HUES6 (cell line): ENCODE data around the gene CRYL1.

ENCODE experiments used
- H3K27ac ChIP-seq: 2 replicates; pipeline ENCODE4 v1.7.0; 2013; ENCODE audit warnings: low read depth, mild to moderate bottlenecking, low read length, inconsistent platforms
- H3K27me3 ChIP-seq: 2 replicates; pipeline ENCODE4 v1.6.1; 2013; ENCODE audit warnings: low read length; ENCODE audit not compliant: control insufficient read depth, insufficient read depth
- H3K36me3 ChIP-seq: 2 replicates; pipeline ENCODE4 v1.6.1; 2013; ENCODE audit warnings: low read length; ENCODE audit not compliant: control insufficient read depth, insufficient read depth
- H3K4me1 ChIP-seq: 2 replicates; pipeline ENCODE4 v1.6.1; 2013; ENCODE audit warnings: low read length; ENCODE audit not compliant: control insufficient read depth, insufficient read depth
- H3K4me3 ChIP-seq: 2 replicates; pipeline ENCODE4 v1.5.1; 2013; ENCODE audit warnings: low read depth, low read length
- H3K9ac ChIP-seq: one replicate; pipeline ENCODE4 v1.6.1; 2013; ENCODE audit warnings: mild to moderate bottlenecking, low read length
- H3K9me3 ChIP-seq: 2 replicates; pipeline ENCODE4 v1.6.1; 2013; ENCODE audit warnings: low read depth, low read length; ENCODE audit not compliant: control insufficient read depth, insufficient read depth

Gene CRYL1

DNA sequence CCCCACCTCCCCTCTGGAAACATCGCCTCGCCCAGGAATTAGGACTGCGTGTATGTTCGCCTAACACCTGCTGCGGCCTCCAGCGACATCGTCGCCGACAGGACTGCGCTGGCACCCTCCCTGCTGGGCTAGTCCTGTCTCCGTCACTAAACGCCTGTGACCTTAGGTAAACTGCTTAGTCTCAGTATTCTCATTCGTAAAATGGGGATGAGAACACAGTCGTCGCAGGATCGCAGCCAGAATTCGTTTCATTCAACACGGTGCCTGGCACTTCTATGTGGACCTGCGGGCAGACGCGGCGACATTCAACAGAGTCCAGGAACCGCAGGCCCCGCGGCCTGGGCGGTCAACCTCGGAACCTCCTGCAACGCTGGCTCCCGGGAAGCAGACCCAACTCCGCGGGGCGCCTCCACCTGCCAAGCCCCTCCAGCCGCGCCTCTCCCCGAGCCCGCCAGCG is 485 bp downstream of the CRYL1 start:
- Histone ChIP-seq H3K27ac (no peak overlapping the region), H3K27me3 (peaks cover 64% of the 10 kb centered on the region), H3K36me3 (no peaks in the 10 kb centered on the region), H3K9ac (peak overlapping the region; percentile 42), H3K9me3 (no peaks in the 10 kb centered on the region), H3K4me1 (peaks cover 17% of the 10 kb centered on the region), H3K4me3 (peak overlapping the region; percentile 66)

DNA sequence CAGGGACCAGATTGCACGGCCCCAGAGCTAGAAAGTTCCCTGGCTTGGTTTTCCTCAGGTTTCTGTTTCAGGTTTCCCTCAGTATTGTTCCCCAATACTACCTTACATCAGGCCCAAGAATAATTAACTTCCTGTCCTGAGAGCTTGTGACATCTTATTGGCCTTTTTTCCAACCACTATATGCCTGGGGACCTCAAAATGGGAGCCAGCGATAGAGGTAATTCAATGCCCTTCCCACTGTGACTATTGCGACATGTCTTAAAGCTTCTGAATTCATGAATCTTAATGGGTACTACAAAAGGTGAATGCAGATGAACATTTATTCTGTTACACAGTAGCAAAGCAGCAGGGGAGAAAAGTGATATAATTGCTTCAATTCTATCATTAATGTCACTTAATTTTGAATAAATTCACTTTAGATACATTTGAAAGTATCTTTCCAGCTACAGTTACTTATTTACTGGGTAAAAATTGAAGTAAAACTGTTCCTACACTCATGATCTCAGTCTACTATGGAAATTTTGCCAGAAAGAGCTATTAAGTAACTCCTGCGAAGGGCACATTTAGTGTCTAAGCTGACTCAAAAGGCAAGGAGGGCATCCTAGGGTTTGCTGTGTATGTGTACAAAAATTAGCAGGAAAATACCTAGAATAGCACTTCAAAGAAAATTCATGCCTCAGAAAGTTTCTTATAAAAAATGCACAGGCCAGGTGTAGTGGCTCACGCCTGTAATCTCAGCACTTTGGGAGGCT is 4.1 kb downstream of the CRYL1 start:
- no peak overlapping the region for H3K27ac ChIP-seq
- no peaks in the 10 kb centered on the region for H3K36me3 ChIP-seq
- H3K27me3 ChIP-seq: peaks cover 29% of the 10 kb centered on the region
- H3K4me3 ChIP-seq: no peak overlapping the region
- H3K4me1 ChIP-seq: peaks cover 13% of the 10 kb centered on the region; the same call in 1 of the 2 replicates
- no peak overlapping the region for H3K9ac ChIP-seq
- no peaks in the 10 kb centered on the region for H3K9me3 ChIP-seq

DNA sequence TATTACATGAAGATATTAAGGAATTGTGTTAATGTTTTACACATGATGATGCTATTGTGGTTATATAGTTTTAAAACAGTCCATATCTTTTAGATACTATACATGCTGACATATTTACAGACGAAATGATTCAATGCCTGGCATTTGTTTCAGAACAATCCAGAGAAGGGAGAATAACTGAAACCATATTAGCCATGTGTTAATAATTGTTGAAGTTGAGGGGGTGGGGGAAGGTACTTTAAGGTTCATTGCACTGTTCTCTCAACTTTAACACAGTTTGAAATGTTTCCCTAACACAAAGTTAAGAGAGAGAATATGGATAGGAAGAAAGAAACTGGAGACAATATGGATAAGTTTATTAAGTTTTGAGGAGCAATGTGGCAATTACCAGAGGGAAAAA is 5.8 kb downstream of the CRYL1 start:
- H3K27ac ChIP-seq: no peak overlapping the region
- H3K27me3 ChIP-seq: peaks cover 12% of the 10 kb centered on the region; the same call in 1 of the 2 replicates
- H3K36me3 ChIP-seq: no peaks in the 10 kb centered on the region
- no peak overlapping the region for H3K9ac ChIP-seq
- no peaks in the 10 kb centered on the region for H3K9me3 ChIP-seq
- no peak overlapping the region for H3K4me3 ChIP-seq
- H3K4me1 ChIP-seq: 0 out of 2 replicates have a peak, but pooled peaks cover 4% of the 10 kb centered on the region

DNA sequence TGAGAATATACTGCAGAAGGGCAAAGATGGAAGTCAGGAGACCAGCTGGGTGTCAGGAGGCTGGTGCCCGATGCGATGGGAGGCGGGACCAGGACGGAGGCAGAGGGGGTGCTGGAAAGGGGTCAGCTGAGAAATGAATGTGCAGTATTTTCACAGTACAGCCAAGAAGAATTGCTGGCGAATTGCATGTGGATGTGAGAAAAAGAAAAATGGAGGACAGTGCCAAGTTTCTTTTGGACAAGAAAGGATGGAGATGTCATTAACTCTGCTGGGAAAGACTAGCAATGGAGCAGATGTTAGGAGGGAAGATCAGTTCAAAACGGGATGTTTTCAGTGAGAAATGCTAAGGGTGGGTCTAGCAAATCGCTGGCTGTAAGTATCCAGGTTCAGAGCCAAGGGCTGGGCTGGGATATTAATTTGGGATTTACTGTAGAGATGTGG is 7.0 kb downstream of the CRYL1 start:
- H3K9me3 ChIP-seq: no peaks in the 10 kb centered on the region
- 0 out of 2 replicates have a peak, but pooled peaks cover 1% of the 10 kb centered on the region for H3K4me1 ChIP-seq
- no peaks in the 10 kb centered on the region for H3K36me3 ChIP-seq
- H3K27ac ChIP-seq: no peak overlapping the region
- H3K9ac ChIP-seq: no peak overlapping the region
- H3K27me3 ChIP-seq: peaks cover 2% of the 10 kb centered on the region; the same call in 1 of the 2 replicates
- H3K4me3 ChIP-seq: no peak overlapping the region

DNA sequence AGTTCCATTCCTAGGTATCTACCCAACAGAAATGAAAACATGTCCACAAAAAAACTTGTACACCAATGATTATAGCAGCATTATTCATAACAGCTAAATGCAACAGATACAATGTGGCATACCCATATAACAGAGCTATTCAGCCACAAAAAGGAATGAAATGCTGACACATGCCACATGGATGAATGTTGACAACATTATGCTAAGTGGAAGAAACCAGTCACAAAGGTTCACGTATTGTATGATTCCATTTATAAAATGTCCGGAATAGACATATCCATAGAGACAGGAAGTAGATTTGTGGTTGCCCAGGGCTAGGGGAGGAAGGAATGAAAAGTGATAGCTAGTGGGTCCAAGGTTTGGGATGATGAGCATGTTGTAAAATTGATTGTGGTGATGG is 10.8 kb downstream of the CRYL1 start:
- H3K27ac ChIP-seq: no peak overlapping the region
- H3K9me3 ChIP-seq: no peaks in the 10 kb centered on the region
- H3K36me3 ChIP-seq: no peaks in the 10 kb centered on the region
- peaks cover 14% of the 10 kb centered on the region for H3K4me1 ChIP-seq
- no peaks in the 10 kb centered on the region; the same call in 1 of the 2 replicates for H3K27me3 ChIP-seq
- no peak overlapping the region for H3K4me3 ChIP-seq
- H3K9ac ChIP-seq: no peak overlapping the region

DNA sequence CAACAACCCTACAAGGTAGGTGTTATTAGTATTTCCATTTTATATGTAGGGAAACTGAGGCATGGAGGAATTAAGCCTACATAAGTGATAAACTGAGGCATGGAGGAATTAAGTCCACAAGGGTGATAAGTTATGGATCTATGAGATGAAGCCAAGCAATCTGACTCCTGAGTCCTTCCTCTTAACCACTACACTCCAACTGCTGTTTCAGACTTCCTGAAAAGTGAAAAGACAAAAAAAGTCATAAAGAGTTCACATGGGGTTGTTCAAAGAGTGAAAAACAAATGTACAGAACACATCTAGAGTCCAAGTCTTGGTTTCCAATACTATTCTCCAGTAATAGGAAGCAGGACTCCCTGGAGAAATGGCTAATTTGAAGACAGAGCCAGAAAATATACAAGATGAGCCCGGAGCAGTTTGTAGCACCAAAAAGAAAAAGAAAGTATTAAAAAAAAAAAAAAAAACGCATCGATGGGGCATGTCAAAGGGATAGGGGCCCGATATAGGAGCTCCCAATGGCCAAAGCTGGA is 12.1 kb downstream of the CRYL1 start:
- no peak overlapping the region for H3K27ac ChIP-seq
- no peak overlapping the region for H3K9ac ChIP-seq
- H3K4me1 ChIP-seq: peaks cover 14% of the 10 kb centered on the region
- no peak overlapping the region for H3K4me3 ChIP-seq
- no peaks in the 10 kb centered on the region; the same call in 1 of the 2 replicates for H3K27me3 ChIP-seq
- H3K9me3 ChIP-seq: no peaks in the 10 kb centered on the region
- no peaks in the 10 kb centered on the region for H3K36me3 ChIP-seq

DNA sequence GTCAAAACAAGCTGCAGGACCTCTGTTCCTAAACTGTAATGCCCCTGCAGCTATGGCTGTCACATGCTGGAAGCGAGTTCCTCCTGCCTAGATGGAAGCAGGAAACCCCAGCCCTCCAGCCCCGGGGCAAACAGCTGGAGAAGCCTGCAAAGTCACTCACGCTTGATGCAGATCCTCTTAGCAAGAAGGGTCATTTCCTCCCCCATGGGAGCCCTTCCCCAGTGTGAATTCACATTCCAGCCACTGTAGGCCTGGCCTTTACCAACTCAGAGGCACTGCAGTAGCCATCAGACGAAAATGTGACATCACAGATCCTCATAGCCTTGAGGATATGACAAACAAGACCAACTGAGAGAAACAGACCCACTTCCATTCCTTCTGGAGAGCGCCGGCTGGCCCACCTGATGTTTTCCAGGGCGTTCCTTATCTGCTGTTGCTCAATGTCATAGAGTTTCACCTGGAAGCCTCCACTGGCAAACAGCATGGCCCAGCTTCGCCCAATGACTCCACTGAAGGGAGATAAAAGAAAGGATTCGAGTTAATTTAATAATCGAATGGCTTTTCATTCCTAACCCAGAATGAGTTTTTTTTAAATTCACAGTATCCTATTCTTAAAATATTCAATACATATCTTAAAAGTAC is 13.5 kb downstream of the CRYL1 start:
- Histone ChIP-seq H3K4me1 (peaks cover 14% of the 10 kb centered on the region), H3K27me3 (no peaks in the 10 kb centered on the region), H3K9ac (no peak overlapping the region), H3K36me3 (no peaks in the 10 kb centered on the region), H3K9me3 (no peaks in the 10 kb centered on the region), H3K27ac (no peak overlapping the region; the same call in 1 of the 2 replicates), H3K4me3 (no peak overlapping the region)

DNA sequence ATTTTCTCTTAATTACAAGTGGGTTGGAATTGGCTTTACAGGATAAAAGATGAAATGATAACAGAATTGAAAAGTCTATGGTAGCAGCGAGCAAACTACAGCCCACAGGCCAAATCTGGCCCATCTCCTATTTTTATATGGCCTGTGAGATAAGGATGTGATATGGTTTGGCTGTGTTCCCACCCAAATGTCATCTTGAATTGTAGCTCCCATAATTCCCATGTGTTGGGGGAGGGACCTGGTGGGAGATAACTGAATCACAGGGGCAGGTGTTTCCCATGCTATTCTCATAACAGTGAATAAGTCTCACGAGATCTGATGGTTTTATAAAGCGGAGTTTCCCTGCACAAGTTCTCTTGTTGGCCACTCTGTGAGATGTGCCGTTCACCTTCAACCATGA is 19.0 kb downstream of the CRYL1 start:
- no peak overlapping the region for H3K9ac ChIP-seq
- H3K4me1 ChIP-seq: peaks cover 3% of the 10 kb centered on the region
- no peaks in the 10 kb centered on the region for H3K36me3 ChIP-seq
- no peaks in the 10 kb centered on the region for H3K9me3 ChIP-seq
- no peak overlapping the region for H3K27ac ChIP-seq
- no peak overlapping the region for H3K4me3 ChIP-seq
- no peaks in the 10 kb centered on the region for H3K27me3 ChIP-seq

DNA sequence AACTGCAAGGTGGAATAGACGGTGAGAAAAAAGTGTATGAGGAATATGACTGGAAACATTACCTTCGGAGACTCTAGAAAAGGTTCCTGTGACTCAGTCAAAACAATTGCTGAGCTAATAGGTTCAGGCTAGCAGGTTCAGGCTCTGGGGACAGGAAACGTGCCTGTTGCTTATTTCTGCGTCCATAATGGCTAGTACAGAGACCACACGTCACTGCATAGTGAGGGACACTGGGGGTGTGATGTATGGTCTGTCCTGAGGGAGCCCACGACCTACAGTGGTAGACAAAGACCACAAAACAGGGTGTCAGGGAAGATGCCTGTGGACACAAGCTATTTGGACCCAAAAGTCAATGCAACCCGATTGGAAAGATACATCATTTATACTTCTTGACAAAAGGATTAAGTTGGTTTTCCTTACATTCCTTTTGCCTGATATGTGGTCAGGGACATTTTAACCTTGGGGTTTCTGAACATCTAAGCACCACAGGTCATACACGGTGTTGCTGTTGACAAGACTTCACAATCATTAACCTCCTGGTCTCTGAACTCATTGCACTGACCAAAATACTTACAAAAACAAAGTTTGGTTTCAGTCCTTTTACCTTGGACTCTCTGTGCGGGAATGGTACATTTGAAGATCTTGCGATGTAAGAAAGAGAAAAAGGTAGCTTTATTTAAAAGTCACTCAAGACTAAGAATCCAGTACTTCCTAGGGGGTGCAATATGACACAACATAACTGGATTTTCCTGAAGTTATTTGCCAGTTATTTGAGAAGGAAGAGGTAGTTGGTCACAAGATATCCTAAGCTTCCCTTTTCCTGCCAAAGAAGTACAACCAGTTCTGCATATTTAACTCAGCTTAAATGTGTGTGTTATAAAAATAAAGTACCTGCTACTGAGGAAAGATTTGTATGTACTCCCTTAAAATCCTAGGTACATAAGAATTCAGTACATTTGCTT is 20.0 kb downstream of the CRYL1 start:
- H3K27ac ChIP-seq: no peak overlapping the region
- no peaks in the 10 kb centered on the region for H3K4me1 ChIP-seq
- H3K9me3 ChIP-seq: 0 out of 2 replicates have a peak, but pooled peaks cover 4% of the 10 kb centered on the region
- no peak overlapping the region for H3K4me3 ChIP-seq
- no peaks in the 10 kb centered on the region for H3K27me3 ChIP-seq
- H3K36me3 ChIP-seq: no peaks in the 10 kb centered on the region
- H3K9ac ChIP-seq: no peak overlapping the region
